Retinal pigment epithelial cell (primary cell): ENCODE results near the gene CMIP.

Experiments used
- DNase-seq: peaks from one replicate; pipeline ENCODE4 v3.0.0-alpha.2; 2010; ENCODE audit warnings: low read depth
- H3K4me3 ChIP-seq: 2 replicates; pipeline ENCODE4 v1.5.1; 2011; ENCODE audit warnings: mild to moderate bottlenecking, low read length, control low read depth, moderate library complexity
- CTCF ChIP-seq: conservative IDR thresholded peaks from 2 replicates; pipeline ENCODE4 v1.5.1; 2011; ENCODE audit warnings: low read depth, low read length, control low read depth, inconsistent platforms

The CMIP gene

GRCh38 chr16:81592353-81592866 lies 147.8 kb downstream of the CMIP start:
- no peak overlapping the region for H3K4me3 ChIP-seq
- no peak for DNase-seq
- TF ChIP-seq CTCF = no peak

GRCh38 chr16:81593481-81593880 lies 148.9 kb downstream of the CMIP start:
- TF ChIP-seq CTCF = no peak
- no peak overlapping the region for H3K4me3 ChIP-seq
- no peak for DNase-seq

GRCh38 chr16:81595629-81596292 lies 151.2 kb downstream of the CMIP start:
- no peak for DNase-seq
- H3K4me3 ChIP-seq = no peak overlapping the region
- no peak for TF ChIP-seq CTCF

- H3K4me3 ChIP-seq = no peak overlapping the region
- TF ChIP-seq CTCF = no peak
- DNase-seq = no peak
Observed at GRCh38 chr16:81597079-81597658, 152.6 kb downstream of the CMIP start.

- DNase-seq = no peak
- peak; percentile 24 for TF ChIP-seq CTCF
- no peak overlapping the region for H3K4me3 ChIP-seq
Observed at GRCh38 chr16:81598083-81598482, 153.5 kb downstream of the CMIP start.

- TF ChIP-seq CTCF = no peak
- DNase-seq = no peak
- H3K4me3 ChIP-seq = no peak overlapping the region
Observed at GRCh38 chr16:81599034-81599744, 154.6 kb downstream of the CMIP start.
